ENCODE measurements around the gene NAV3. TPM values are rescaled to one million over a fixed set of nuclear protein-coding genes. Genes with fewer than 3 reads are reported as not detected.

NAV3 gene
- total RNA-seq, 1 experiment from 2014 or later, result 3.0 TPM

GRCh38 chr12:78145398-78145797 lies 314.7 kb downstream of the NAV3 start:
- no peaks in the 10 kb centered on the region for H3K4me1 ChIP-seq (ENCODE audit: insufficient read depth, low read length)

More at GRCh38 chr12:78145398-78145797, 314.7 kb downstream of the NAV3 start:
- no peaks in the 10 kb centered on the region for H3K23me2 ChIP-seq (ENCODE audit: insufficient read length, low read depth, low read length, poor library complexity, severe bottlenecking)
- H3K23ac ChIP-seq (ENCODE audit: insufficient read length, low read depth, low read length), result no peak overlapping the region
- no peak overlapping the region for H4K8ac ChIP-seq (replicated peaks; ENCODE audit: insufficient read length, low read depth, low read length)
- H2BK12ac ChIP-seq (ENCODE audit: insufficient read length, low read depth, low read length), result no peak overlapping the region
- no peak overlapping the region for H3K18ac ChIP-seq (ENCODE audit: insufficient read length, low read depth, low read length)
- H3K27me3 Mint-ChIP-seq (ENCODE audit: low read depth), result no peaks in the 10 kb centered on the region
- no peak for DNase-seq
- H3K27me3 ChIP-seq (ENCODE audit: insufficient read depth, low read length), result no peaks in the 10 kb centered on the region
- H2BK5ac ChIP-seq (ENCODE audit: insufficient read length, low read length), result no peak overlapping the region
- H3K9me3 Mint-ChIP-seq, result no peaks in the 10 kb centered on the region
- no peak overlapping the region for H4K5ac ChIP-seq (ENCODE audit: insufficient read length, low read depth, low read length)
- no peak overlapping the region for H3T11ph ChIP-seq (ENCODE audit: low read length)
- no peak overlapping the region for H3K56ac ChIP-seq (ENCODE audit: insufficient read length, low read depth, low read length)
- H3K9ac ChIP-seq (ENCODE audit: extremely low read depth, insufficient read length, low read length), result no peak overlapping the region
- H3K27ac Mint-ChIP-seq, result no peak overlapping the region
- no peaks in the 10 kb centered on the region for H4K20me1 ChIP-seq (ENCODE audit: control insufficient read depth, insufficient read depth, insufficient read length)
- no peaks in the 10 kb centered on the region for H3K9me3 ChIP-seq (ENCODE audit: control insufficient read depth, low read depth, low read length)
- WGBS (ENCODE audit: extremely low coverage, insufficient read length, low lambda C conversion rate), result no CpG with 5 or more reads among the region's 2 CpGs
- no peaks in the 10 kb centered on the region for H3K79me2 ChIP-seq (ENCODE audit: insufficient read depth, low read length)
- H3K36me3 Mint-ChIP-seq (ENCODE audit: insufficient read depth in 1 of 3, low read depth in 3 of 3), result no peaks in the 10 kb centered on the region
- H2BK120ac ChIP-seq (ENCODE audit: low read depth, low read length, poor library complexity, severe bottlenecking), result no peak overlapping the region
- H2BK20ac ChIP-seq (ENCODE audit: low read depth, low read length, poor library complexity, severe bottlenecking), result no peak overlapping the region
- H2AFZ ChIP-seq (ENCODE audit: low read length), result no peak overlapping the region
- H3K4me2 ChIP-seq (ENCODE audit: insufficient read depth, insufficient read length, low read length), result no peak overlapping the region
- H3K27ac ChIP-seq (ENCODE audit: insufficient read length, low read depth, low read length), result no peak overlapping the region
- H3K4me3 Mint-ChIP-seq, result no peak overlapping the region
- no peaks in the 10 kb centered on the region for H3K79me1 ChIP-seq (ENCODE audit: insufficient read depth, low read depth, low read length, poor library complexity, severe bottlenecking)
- H2BK15ac ChIP-seq (ENCODE audit: low read depth, low read length), result no peak overlapping the region
- H2AK5ac ChIP-seq (ENCODE audit: insufficient read length, low read length), result no peak overlapping the region
- H3K4me1 Mint-ChIP-seq, result peaks cover 3 to 10% of the 10 kb centered on the region in 2 experiments; a peak in 3 of 4 replicates
- no peak overlapping the region for H3K14ac ChIP-seq (ENCODE audit: insufficient read depth, low read length)
- no peak overlapping the region for H4K91ac ChIP-seq (ENCODE audit: insufficient read length, low read depth, low read length)
- H3K4ac ChIP-seq (ENCODE audit: low read depth, low read length), result no peak overlapping the region
- no peak for TF ChIP-seq CTCF (conservative IDR thresholded peaks at IDR 0.05)
